Measurements from ENCODE around the gene LRRC38.

DNA sequence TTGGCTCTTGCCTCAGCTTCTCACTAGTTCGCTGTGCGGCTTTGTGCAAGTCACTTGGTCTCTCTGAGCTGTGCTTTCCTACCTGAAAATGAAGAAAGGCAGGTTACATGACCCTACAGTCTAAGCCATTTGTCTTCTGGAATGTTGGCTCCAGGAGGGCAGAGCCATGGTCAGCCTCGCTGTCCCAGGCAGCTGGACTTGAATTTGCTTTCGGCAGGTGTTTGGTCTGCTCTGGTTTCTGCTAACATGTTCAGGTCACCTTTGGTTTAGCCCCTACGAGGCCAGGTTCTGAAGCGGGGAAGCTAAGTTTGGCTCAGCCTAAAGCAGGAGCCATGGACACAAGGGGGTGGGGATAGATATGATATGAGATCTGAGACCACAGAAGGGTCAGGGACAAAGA is 19.1 kb downstream of the LRRC38 start:
- TF ChIP-seq POLR2A (IDR thresholded peaks at IDR 0.05) (no peak), CTCF (IDR thresholded peaks at IDR 0.05) (no peak)

Data from lower leg skin (tissue), 3 donors.